HCT116 (cell line): Measurements from ENCODE around the gene LIPA. TPM values are rescaled to one million over a fixed set of nuclear protein-coding genes. Genes with fewer than 3 reads are reported as not detected.

Source experiments
- ATAC-seq: fragments of 200-7000 bp; cut with Tn5 transposase; 2 replicates; pipeline ENCODE4 v1.9.1; 2020; ENCODE audit warnings: mild to moderate bottlenecking, moderate library complexity
- Bru-seq: library from RNA; stranded (reverse); fragments of 400-500 nt; gene quantifications from one replicate; lab custom pipeline; 2021; lab: Mats Ljungman, UMichigan
- BruChase-seq, 2 experiments: library from RNA; stranded (reverse); fragments of 400-500 nt; gene quantifications; one replicate each; lab custom pipeline; 2021; lab: Mats Ljungman, UMichigan
- BruUV-seq: library from RNA; stranded (reverse); fragments of 400-500 nt; replicated peaks from 2 replicates; lab custom pipeline; 2021; lab: Mats Ljungman, UMichigan
- CTCF ChIA-PET: fragments of 300-600 bp; sonication (Branson Sonifier 250); formaldehyde crosslinking; loops from one replicate; lab custom pipeline; 2021; ENCODE audit warnings: antibody characterized with exemption; lab: Charles Lee
- POLR2A ChIA-PET: fragments of 300-600, 350-600 bp; sonication (Branson Sonifier 250); formaldehyde crosslinking; loops from one replicate; lab custom pipeline; 2021; ENCODE audit warnings: antibody characterized with exemption; lab: Charles Lee
- RAD21 ChIA-PET, 2 experiments: fragments of 300-600 bp; sonication (Branson Sonifier 250); formaldehyde crosslinking; loops; one replicate each; lab custom pipeline; 2023; ENCODE audit warnings: low total read pairs in 2 of 2; ENCODE audit not compliant: uncharacterized antibody in 2 of 2, unreplicated experiment in 2 of 2, low non-redundant PET in 1 of 2; lab: Charles Lee
- DNase-seq: peaks from one replicate; pipeline ENCODE4 v3.0.0-alpha.2; 2010; ENCODE audit warnings: low read depth, low spot score
- H2AFZ ChIP-seq: fragments of 200-600 bp; shearing (Covaris generic), sonication (generic); 2 replicates; pipeline ENCODE4 v1.6.1; 2017; ENCODE audit warnings: low read depth, mixed run types, mixed read lengths, antibody characterized with exemption, low read length; ENCODE audit not compliant: poor library complexity, severe bottlenecking
- H3K27ac ChIP-seq: 2 replicates; pipeline ENCODE4 v1.5.1; 2012; ENCODE audit warnings: low read depth, low read length
- H3K27me3 ChIP-seq: fragments of 200-600 bp; sonication (generic); 2 replicates; pipeline ENCODE4 v1.6.1; 2016; ENCODE audit warnings: mixed run types, low read length, mixed read lengths; ENCODE audit not compliant: insufficient read depth
- H3K36me3 ChIP-seq, 2 experiments: fragments of 200-500 bp in 1 of 2; fragments of 200-600 bp in 1 of 2; sonication (Bioruptor generic) in 1 of 2; sonication (generic) in 1 of 2; 2 replicates each; pipeline versions ENCODE4 v1.5.1 to v1.6.1; 2014 to 2016; ENCODE audit warnings: low read length in 2 of 2, inconsistent platforms in 1 of 2, mixed read lengths in 1 of 2, mixed run types in 1 of 2; ENCODE audit not compliant: insufficient read depth in 2 of 2, control insufficient read depth in 1 of 2
- H3K4me1 ChIP-seq, 2 experiments: fragments of 200-600 bp in 1 of 2; sonication (generic) in 1 of 2; 2 replicates each; pipeline versions ENCODE4 v1.5.1 to v1.6.1; 2012 to 2017; ENCODE audit warnings: low read length in 2 of 2, inconsistent platforms in 1 of 2, mild to moderate bottlenecking in 1 of 2, mixed read lengths in 1 of 2, mixed run types in 1 of 2, moderate library complexity in 1 of 2; ENCODE audit not compliant: insufficient read depth in 2 of 2, control insufficient read depth in 1 of 2
- H3K4me2 ChIP-seq: fragments of 200-600 bp; sonication (generic); 2 replicates; pipeline ENCODE4 v1.6.1; 2017; ENCODE audit warnings: mixed run types, low read length, mixed read lengths
- H3K4me3 ChIP-seq, 2 experiments: fragments of 200-600 bp in 1 of 2; sonication (generic) in 1 of 2; replicated peaks in 1 of 2; 2 replicates each; pipeline ENCODE4 v1.5.1; 2011 to 2016; ENCODE audit warnings: low read length in 2 of 2, control low read depth in 1 of 2, low read depth in 1 of 2, mild to moderate bottlenecking in 1 of 2, mixed read lengths in 1 of 2, mixed run types in 1 of 2
- H3K79me2 ChIP-seq: fragments of 200-600 bp; sonication (generic); 2 replicates; pipeline ENCODE4 v1.6.1; 2017; ENCODE audit warnings: mild to moderate bottlenecking, mixed run types, low read length, moderate library complexity, mixed read lengths; ENCODE audit not compliant: insufficient read depth
- H3K9ac ChIP-seq: fragments of 200-600 bp; sonication (generic); 2 replicates; pipeline ENCODE4 v1.6.1; 2016; ENCODE audit warnings: low read length, mixed read lengths
- H3K9me2 ChIP-seq: fragments of 200-600 bp; sonication (generic), shearing (Covaris generic); 2 replicates; pipeline ENCODE4 v1.6.1; 2017; ENCODE audit warnings: mixed run types, mild to moderate bottlenecking, moderate library complexity; ENCODE audit not compliant: insufficient read depth
- H3K9me3 ChIP-seq, 2 experiments: fragments of 200-500 bp in 1 of 2; fragments of 200-600 bp in 1 of 2; sonication (Bioruptor generic) in 1 of 2; sonication (generic) in 1 of 2; 2 replicates each; pipeline ENCODE4 v1.6.1; 2014 to 2017; ENCODE audit warnings: low read length in 2 of 2, mixed read lengths in 2 of 2, inconsistent platforms in 1 of 2, low read depth in 1 of 2, mild to moderate bottlenecking in 1 of 2, mixed run types in 1 of 2, moderate library complexity in 1 of 2; ENCODE audit not compliant: control insufficient read depth in 1 of 2, insufficient read depth in 1 of 2
- H4K20me1 ChIP-seq: fragments of 200-600 bp; sonication (generic), shearing (Covaris generic); 2 replicates; pipeline ENCODE4 v1.6.1; 2017; ENCODE audit warnings: mixed run types, mild to moderate bottlenecking, moderate library complexity; ENCODE audit not compliant: insufficient read depth
- CBX3 ChIP-seq: IDR thresholded peaks from 2 replicates; pipeline ENCODE4 v1.6.1; 2012; ENCODE audit warnings: low read depth
- EGR1 ChIP-seq: IDR thresholded peaks from 2 replicates; pipeline ENCODE4 v1.6.1; 2012; ENCODE audit warnings: low read depth
- ELF1 ChIP-seq: IDR thresholded peaks from 2 replicates; pipeline ENCODE4 v1.6.1; 2012; ENCODE audit warnings: low read depth, borderline replicate concordance
- EZH2phosphoT487 ChIP-seq: fragments of 200-600 bp; IDR thresholded peaks from 2 replicates; pipeline ENCODE4 v1.6.1; 2018; ENCODE audit warnings: antibody characterized with exemption, borderline replicate concordance
- FOSL1 ChIP-seq: IDR thresholded peaks from 2 replicates; pipeline ENCODE4 v1.6.1; 2012; ENCODE audit warnings: low read depth
- JUND ChIP-seq: IDR thresholded peaks from 2 replicates; pipeline ENCODE4 v1.6.1; 2012
- POLR2A ChIP-seq: IDR thresholded peaks from 2 replicates; pipeline ENCODE4 v1.7.0; 2011; ENCODE audit warnings: borderline replicate concordance; ENCODE audit not compliant: insufficient read depth, insufficient read length; ENCODE audit errors: extremely low read depth
- POLR2AphosphoS5 ChIP-seq: IDR thresholded peaks from 2 replicates; pipeline ENCODE4 v1.6.1; 2011; ENCODE audit warnings: mild to moderate bottlenecking, low read depth, low read length, moderate library complexity
- RAD21 ChIP-seq: IDR thresholded peaks from 2 replicates; pipeline ENCODE4 v1.6.1; 2012; ENCODE audit warnings: low read depth, mild to moderate bottlenecking
- SP1 ChIP-seq: IDR thresholded peaks from 2 replicates; pipeline ENCODE4 v1.6.1; 2012; ENCODE audit warnings: low read depth
- SRF ChIP-seq: IDR thresholded peaks from 2 replicates; pipeline ENCODE4 v1.6.1; 2012; ENCODE audit warnings: low read depth
- TCF7L2 ChIP-seq: IDR thresholded peaks from 2 replicates; pipeline ENCODE4 v1.7.0; 2011; ENCODE audit warnings: borderline replicate concordance, inconsistent platforms; ENCODE audit not compliant: insufficient read depth, insufficient read length; ENCODE audit errors: extremely low read depth
- ZFX ChIP-seq: fragments of 450-650 bp; IDR thresholded peaks from 2 replicates; pipeline ENCODE4 v1.6.1; 2017
- ZNF274 ChIP-seq: fragments of 200-500 bp; sonication (Bioruptor generic); IDR thresholded peaks from 2 replicates; pipeline ENCODE4 v1.6.1; 2014; ENCODE audit warnings: mild to moderate bottlenecking, low read depth, low read length, inconsistent platforms
- intact Hi-C: fragments of 100-400 bp; cut with micrococcal nuclease; formaldehyde crosslinking; loops from 2 replicates; pipeline ENCODE4 v1.10.0; 2022
- long read RNA-seq: library from polyadenylated mRNA; unstranded; transcript quantifications from one replicate; pipeline ENCODE4 v2.0.0, GENCODE V29; 2021; ENCODE audit not compliant: unreplicated experiment
- polyA plus RNA-seq: library from polyadenylated mRNA; unstranded; fragments of >200 nt; gene quantifications from 2 replicates; pipeline ENCODE4 v1.2.1, GENCODE V29; 2012; ENCODE audit warnings: missing spikeins
- total RNA-seq: library from RNA; stranded (reverse); gene quantifications from one replicate; pipeline ENCODE4 v1.2.1, GENCODE V29; 2021; ENCODE audit not compliant: unreplicated experiment
- TF ChIP-seq, protein P1 (sequence below): IDR thresholded peaks from 2 replicates; pipeline ENCODE4 v1.6.1; 2012
- TF ChIP-seq, protein P2 (sequence below): IDR thresholded peaks from 2 replicates; pipeline ENCODE4 v1.6.1; 2012; ENCODE audit warnings: low read depth
- TF ChIP-seq, protein P3 (sequence below): IDR thresholded peaks from 2 replicates; pipeline ENCODE4 v1.6.1; 2012
- TF ChIP-seq, protein P4 (sequence below), 3 experiments: fragments of 200-600 bp in 1 of 3; sonication (generic) in 1 of 3; IDR thresholded peaks in 2 of 3; conservative IDR thresholded peaks in 1 of 3; 2 replicates each; pipeline ENCODE4 v1.5.1; 2012 to 2017; ENCODE audit warnings: low read depth in 2 of 3, low read length in 2 of 3, antibody characterized with exemption in 1 of 3, borderline replicate concordance in 1 of 3, control low read depth in 1 of 3, mild to moderate bottlenecking in 1 of 3, mixed read lengths in 1 of 3, mixed run types in 1 of 3, moderate library complexity in 1 of 3; ENCODE audit not compliant: insufficient read depth in 1 of 3

LIPA gene
- 27.1 TPM for total RNA-seq
- 14.7 and 19.1 TPM in 2 replicates for polyA plus RNA-seq
- percentile 33 among the genes with signal in this experiment for Bru-seq, nascent RNA
- BruChase-seq, experiment 1, labeled RNA remaining after a 6-hour chase, result percentile 42 among the genes with signal in this experiment
- percentile 39 among the genes with signal in this experiment for BruChase-seq, experiment 2, labeled RNA remaining after a 2-hour chase
- long read RNA-seq, transcript LIPA-202 (10 exons, 2,782 nt), result major isoform, 66 of 77 reads
- long read RNA-seq, partial matches to known transcripts, result 3 of 77 reads
- long read RNA-seq, other reads (novel, unspliced or antisense), result 7 of 77 reads

DNA sequence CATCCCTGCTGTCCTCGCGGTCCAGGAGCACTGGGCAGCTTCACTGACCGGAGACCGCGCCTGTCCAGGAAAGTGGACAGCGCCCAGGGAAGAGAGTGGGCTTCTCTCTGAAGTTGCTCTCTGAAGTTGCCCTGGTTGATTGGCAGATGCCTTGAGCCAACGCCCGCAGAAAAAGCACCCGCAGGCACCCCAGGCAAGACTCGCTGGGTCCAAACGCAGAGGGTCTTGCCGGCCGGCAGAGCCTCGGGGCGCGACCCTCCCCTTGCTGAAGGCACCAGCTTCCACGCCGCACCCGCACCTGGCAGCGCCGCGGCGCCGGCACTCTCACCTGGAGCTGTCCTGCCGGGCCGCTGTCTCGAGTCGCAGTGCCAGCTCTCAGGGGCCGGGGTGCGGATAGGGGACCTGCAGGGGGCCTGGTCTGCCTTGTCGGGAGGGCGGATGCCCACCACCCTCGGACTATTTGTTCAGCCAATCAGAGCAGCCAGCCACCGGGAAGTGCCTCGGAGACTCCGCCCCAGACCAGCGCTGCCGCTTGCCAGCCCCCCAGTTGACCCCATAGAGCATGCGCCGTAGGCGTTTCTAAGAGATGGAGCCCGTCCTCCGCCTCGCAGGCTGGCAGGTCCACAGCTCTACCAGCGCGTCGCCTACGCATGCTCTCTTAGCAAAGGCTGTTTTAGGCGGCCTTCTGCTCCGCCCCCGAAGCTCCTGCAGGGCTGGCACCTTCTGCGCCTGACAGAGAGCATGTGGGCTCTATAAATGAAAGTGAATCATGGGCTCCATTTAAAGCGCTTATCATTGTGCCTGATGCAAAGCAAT is at the start of gene LIPA:
LIPA (minus strand) TSS at position 367 of the 816 bp plus-strand sequence. CDS start 4,127 bp downstream, outside the sequence.
- intact Hi-C loops, result no loop called here
- Histone ChIP-seq H3K27me3 (no peaks in the 10 kb centered on the region), H3K27ac (peak within 1 kb of the TSS; percentile 34), H3K36me3 (no peaks in the 10 kb centered on the region), H3K4me2 (peak within 1 kb of the TSS; percentile 93), H3K9ac (peak within 1 kb of the TSS; percentile 60), H2AFZ (peak within 1 kb of the TSS; percentile 6), H3K4me3 (peak within 1 kb of the TSS; percentile 79 to 82), H3K9me3 (no peaks in the 10 kb centered on the region; a peak in 2 of 4 replicates), H3K9me2 (no peaks in the 10 kb centered on the region), H4K20me1 (no peaks in the 10 kb centered on the region), H3K4me1 (peaks cover 3 to 15% of the 10 kb centered on the region in 2 experiments; a peak in 3 of 4 replicates), H3K79me2 (no peaks in the 10 kb centered on the region)
- CTCF ChIA-PET, result interaction anchor here (0.7 to 1.1 kb wide), 4 partner anchors 8 to 319 kb away, joined by 3 to 4 read pairs (median 3); no protein-coding TSS in a partner anchor
- peak; percentile 98 for ATAC-seq
- no TSS peak for BruUV-seq
- DNase-seq, result peak; percentile 97
- POLR2A ChIA-PET, result interaction anchor here (0.6 to 1.3 kb wide), 6 partner anchors 8 to 141 kb away, joined by 3 to 5 read pairs (median 3); partner anchors contain the start of genes IFIT1 and IFIT3
- RAD21 ChIA-PET, result interaction anchor here in 1 of 2 experiments (0.6 kb wide), 1 partner anchor 67 kb away, joined by 3 read pairs; no protein-coding TSS in a partner anchor
- TF ChIP-seq, protein P1, sequence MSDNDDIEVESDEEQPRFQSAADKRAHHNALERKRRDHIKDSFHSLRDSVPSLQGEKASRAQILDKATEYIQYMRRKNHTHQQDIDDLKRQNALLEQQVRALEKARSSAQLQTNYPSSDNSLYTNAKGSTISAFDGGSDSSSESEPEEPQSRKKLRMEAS, result peak; percentile 81
- TF ChIP-seq ELF1 (no peak; the same call in 1 of the 2 replicates), EZH2phosphoT487 (no peak), POLR2AphosphoS5 (peak; percentile 74), JUND (no peak), ZNF274 (no peak), CBX3 (peak; percentile 76; the same call in 1 of the 2 replicates), SRF (no peak), POLR2A (no peak), ZFX (no peak; the same call in 1 of the 2 replicates), SP1 (no peak), RAD21 (no peak), EGR1 (peak; percentile 77), TCF7L2 (no peak), FOSL1 (no peak)
- TF ChIP-seq, protein P2, sequence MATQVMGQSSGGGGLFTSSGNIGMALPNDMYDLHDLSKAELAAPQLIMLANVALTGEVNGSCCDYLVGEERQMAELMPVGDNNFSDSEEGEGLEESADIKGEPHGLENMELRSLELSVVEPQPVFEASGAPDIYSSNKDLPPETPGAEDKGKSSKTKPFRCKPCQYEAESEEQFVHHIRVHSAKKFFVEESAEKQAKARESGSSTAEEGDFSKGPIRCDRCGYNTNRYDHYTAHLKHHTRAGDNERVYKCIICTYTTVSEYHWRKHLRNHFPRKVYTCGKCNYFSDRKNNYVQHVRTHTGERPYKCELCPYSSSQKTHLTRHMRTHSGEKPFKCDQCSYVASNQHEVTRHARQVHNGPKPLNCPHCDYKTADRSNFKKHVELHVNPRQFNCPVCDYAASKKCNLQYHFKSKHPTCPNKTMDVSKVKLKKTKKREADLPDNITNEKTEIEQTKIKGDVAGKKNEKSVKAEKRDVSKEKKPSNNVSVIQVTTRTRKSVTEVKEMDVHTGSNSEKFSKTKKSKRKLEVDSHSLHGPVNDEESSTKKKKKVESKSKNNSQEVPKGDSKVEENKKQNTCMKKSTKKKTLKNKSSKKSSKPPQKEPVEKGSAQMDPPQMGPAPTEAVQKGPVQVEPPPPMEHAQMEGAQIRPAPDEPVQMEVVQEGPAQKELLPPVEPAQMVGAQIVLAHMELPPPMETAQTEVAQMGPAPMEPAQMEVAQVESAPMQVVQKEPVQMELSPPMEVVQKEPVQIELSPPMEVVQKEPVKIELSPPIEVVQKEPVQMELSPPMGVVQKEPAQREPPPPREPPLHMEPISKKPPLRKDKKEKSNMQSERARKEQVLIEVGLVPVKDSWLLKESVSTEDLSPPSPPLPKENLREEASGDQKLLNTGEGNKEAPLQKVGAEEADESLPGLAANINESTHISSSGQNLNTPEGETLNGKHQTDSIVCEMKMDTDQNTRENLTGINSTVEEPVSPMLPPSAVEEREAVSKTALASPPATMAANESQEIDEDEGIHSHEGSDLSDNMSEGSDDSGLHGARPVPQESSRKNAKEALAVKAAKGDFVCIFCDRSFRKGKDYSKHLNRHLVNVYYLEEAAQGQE, result peak; percentile 58
- TF ChIP-seq, protein P3, sequence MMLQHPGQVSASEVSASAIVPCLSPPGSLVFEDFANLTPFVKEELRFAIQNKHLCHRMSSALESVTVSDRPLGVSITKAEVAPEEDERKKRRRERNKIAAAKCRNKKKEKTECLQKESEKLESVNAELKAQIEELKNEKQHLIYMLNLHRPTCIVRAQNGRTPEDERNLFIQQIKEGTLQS, result no peak
- TF ChIP-seq, protein P4, sequence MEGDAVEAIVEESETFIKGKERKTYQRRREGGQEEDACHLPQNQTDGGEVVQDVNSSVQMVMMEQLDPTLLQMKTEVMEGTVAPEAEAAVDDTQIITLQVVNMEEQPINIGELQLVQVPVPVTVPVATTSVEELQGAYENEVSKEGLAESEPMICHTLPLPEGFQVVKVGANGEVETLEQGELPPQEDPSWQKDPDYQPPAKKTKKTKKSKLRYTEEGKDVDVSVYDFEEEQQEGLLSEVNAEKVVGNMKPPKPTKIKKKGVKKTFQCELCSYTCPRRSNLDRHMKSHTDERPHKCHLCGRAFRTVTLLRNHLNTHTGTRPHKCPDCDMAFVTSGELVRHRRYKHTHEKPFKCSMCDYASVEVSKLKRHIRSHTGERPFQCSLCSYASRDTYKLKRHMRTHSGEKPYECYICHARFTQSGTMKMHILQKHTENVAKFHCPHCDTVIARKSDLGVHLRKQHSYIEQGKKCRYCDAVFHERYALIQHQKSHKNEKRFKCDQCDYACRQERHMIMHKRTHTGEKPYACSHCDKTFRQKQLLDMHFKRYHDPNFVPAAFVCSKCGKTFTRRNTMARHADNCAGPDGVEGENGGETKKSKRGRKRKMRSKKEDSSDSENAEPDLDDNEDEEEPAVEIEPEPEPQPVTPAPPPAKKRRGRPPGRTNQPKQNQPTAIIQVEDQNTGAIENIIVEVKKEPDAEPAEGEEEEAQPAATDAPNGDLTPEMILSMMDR (IDR thresholded peaks at IDR 0.05 in 2 of 3, conservative IDR thresholded peaks at IDR 0.05 in 1 of 3; ENCODE audit: borderline replicate concordance in 1 of 3, insufficient read depth in 1 of 3, low read depth in 2 of 3, low read length in 2 of 3), result no peak
